ENCODE results near the gene NDUFB2. TPM values are rescaled to one million over a fixed set of nuclear protein-coding genes. Genes with fewer than 3 reads are reported as not detected.
A peak's percentile ranks its signal among the peaks of the same experiment; 100 is the strongest.

NDUFB2 gene
- total and polyA plus RNA-seq, 9 of the 15 experiments (the other 6 are each of a cell fraction or from before 2014, with no cell fraction given), result 220 to 2,075 (median 320) TPM

GRCh38 chr7:140673063-140673773 is 23.3 kb upstream of the NDUFB2 start:
- BruUV-seq (replicated peaks), result no TSS peak
- peak overlapping the region; percentile 74 for H3K4me2 ChIP-seq (ENCODE audit: insufficient read depth, low read length)
- H3K9ac ChIP-seq (ENCODE audit: insufficient read depth in 1 of 2, low read depth in 2 of 2, low read length in 2 of 2), result peak overlapping the region; percentile 61 to 95; a peak in 3 of 4 replicates
- no peaks in the 10 kb centered on the region for H3K9me3 ChIP-seq (replicated peaks; ENCODE audit: control insufficient read depth, insufficient read depth, low read depth, low read length)
- H3K4me1 ChIP-seq (replicated peaks in 1 of 2; ENCODE audit: control insufficient read depth in 2 of 2, insufficient read depth in 2 of 2, low read length in 2 of 2), result peaks cover 24 to 34% of the 10 kb centered on the region in 2 experiments; a peak in 4 of 5 replicates
- ATAC-seq (peak; percentile 79), FAIRE-seq (no peak), DNase-seq (ENCODE audit: extremely low read depth in 1 of 4, low spot score in 3 of 4) (peak; percentile 62 to 77 (median 70))
- no peaks in the 10 kb centered on the region for H3K27me3 ChIP-seq (ENCODE audit: control insufficient read depth in 2 of 2, insufficient read depth in 2 of 2, low read length in 2 of 2)
- peak overlapping the region; percentile 77 for H3K4me3 ChIP-seq
- intact Hi-C loops (cut with micrococcal nuclease), result loop anchor here (10.0 kb wide), 2 partner anchors 312 to 862 kb away; no protein-coding TSS in a partner anchor
- H4K20me1 ChIP-seq (replicated peaks; ENCODE audit: control insufficient read depth, insufficient read depth, low read length), result no peaks in the 10 kb centered on the region
- in situ Hi-C loops (cut with MboI), result no loop called here
- H3K36me3 ChIP-seq (ENCODE audit: control insufficient read depth, insufficient read depth, low read length), result no peaks in the 10 kb centered on the region
- WGBS (ENCODE audit: insufficient coverage, low coverage, missing lambda C conversion rate), result 4% methylated on average over 72 of the region's 72 CpGs
- H3K9me1 ChIP-seq (ENCODE audit: control insufficient read depth, insufficient read depth, low read length), result no peaks in the 10 kb centered on the region
- peak overlapping the region; percentile 57; the same call in 2 of the 3 replicates for H3K27ac ChIP-seq (ENCODE audit: extremely low read depth, low read depth, low read length)
- ChIA-PET POLR2A (interaction anchor here (0.6 to 1.1 kb wide), 4 partner anchors 14 to 373 kb away, joined by 3 to 4 read pairs (median 3); no protein-coding TSS in a partner anchor), CTCF (ENCODE audit: low intra/inter-chr PET ratio) (no interaction called here)
- no peaks in the 10 kb centered on the region for H3K79me2 ChIP-seq (ENCODE audit: control insufficient read depth, insufficient read depth, low read length)
- H2AFZ ChIP-seq (ENCODE audit: low read depth, low read length), result peak overlapping the region; percentile 88
- TF ChIP-seq POLR2AphosphoS2 (IDR thresholded peaks at IDR 0.05; ENCODE audit: low read length) (no peak), XRCC3 (IDR thresholded peaks at IDR 0.05) (no peak), SMC3 (conservative IDR thresholded peaks at IDR 0.05; ENCODE audit: insufficient read depth, low read depth, low read length) (no peak), TAL1 (IDR thresholded peaks at IDR 0.05) (no peak), PCBP2 (IDR thresholded peaks at IDR 0.05; ENCODE audit: low read depth, low read length, poor library complexity, severe bottlenecking) (no peak), SRSF1 (IDR thresholded peaks at IDR 0.05; ENCODE audit: low read depth, low read length) (0 out of 2 replicates have a peak, but pooled peaks have one; percentile 79), ZBTB40 (IDR thresholded peaks at IDR 0.05) (0 out of 2 replicates have a peak, but pooled peaks have one; percentile 44), ZBTB40 (CRISPR knock-in tag; IDR thresholded peaks at IDR 0.05) (no peak), HNRNPK (IDR thresholded peaks at IDR 0.05; ENCODE audit: low read depth, low read length, poor library complexity, severe bottlenecking) (no peak), ELF1 (tag; IDR thresholded peaks at IDR 0.05) (no peak)
- TF ChIP-seq, protein P1, sequence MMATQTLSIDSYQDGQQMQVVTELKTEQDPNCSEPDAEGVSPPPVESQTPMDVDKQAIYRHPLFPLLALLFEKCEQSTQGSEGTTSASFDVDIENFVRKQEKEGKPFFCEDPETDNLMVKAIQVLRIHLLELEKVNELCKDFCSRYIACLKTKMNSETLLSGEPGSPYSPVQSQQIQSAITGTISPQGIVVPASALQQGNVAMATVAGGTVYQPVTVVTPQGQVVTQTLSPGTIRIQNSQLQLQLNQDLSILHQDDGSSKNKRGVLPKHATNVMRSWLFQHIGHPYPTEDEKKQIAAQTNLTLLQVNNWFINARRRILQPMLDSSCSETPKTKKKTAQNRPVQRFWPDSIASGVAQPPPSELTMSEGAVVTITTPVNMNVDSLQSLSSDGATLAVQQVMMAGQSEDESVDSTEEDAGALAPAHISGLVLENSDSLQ (IDR thresholded peaks at IDR 0.05), result no peak

Measured in K562 (cell line).